MM.1S (cell line): ENCODE measurements around the gene CLPTM1.

Experiments
- DNase-seq: peaks from one replicate; pipeline ENCODE4 v3.0.0-alpha.2; 2015
- H2AFZ ChIP-seq: fragments of 300-600 bp; sonication (generic); 2 replicates; pipeline ENCODE4 v1.6.0; 2016; ENCODE audit warnings: antibody characterized with exemption, low read length
- H3F3A ChIP-seq: fragments of 300-600 bp; sonication (generic); 2 replicates; pipeline ENCODE4 v1.6.1; 2016; ENCODE audit warnings: mild to moderate bottlenecking, antibody characterized with exemption, low read length, moderate library complexity, mixed read lengths; ENCODE audit not compliant: insufficient read depth
- H3K27ac ChIP-seq: fragments of 300-600 bp; sonication (generic); 2 replicates; pipeline ENCODE4 v1.5.1; 2016; ENCODE audit warnings: mild to moderate bottlenecking, low read length
- H3K27me3 ChIP-seq: fragments of 300-600 bp; sonication (generic); replicated peaks from 2 replicates; pipeline ENCODE4 v1.6.0; 2016; ENCODE audit warnings: low read length; ENCODE audit not compliant: insufficient read depth
- H3K36me3 ChIP-seq: fragments of 300-600 bp; sonication (generic); replicated peaks from 2 replicates; pipeline ENCODE4 v1.6.1; 2016; ENCODE audit warnings: mild to moderate bottlenecking, low read length, mixed read lengths; ENCODE audit not compliant: insufficient read depth
- H3K4me1 ChIP-seq: fragments of 300-600 bp; sonication (generic); 2 replicates; pipeline ENCODE4 v1.6.1; 2016; ENCODE audit warnings: low read length, mixed read lengths
- H3K4me2 ChIP-seq: fragments of 300-600 bp; sonication (generic); 2 replicates; pipeline ENCODE4 v1.6.0; 2016; ENCODE audit warnings: low read depth, low read length
- H3K4me3 ChIP-seq: fragments of 300-600 bp; sonication (generic); 2 replicates; pipeline ENCODE4 v1.5.1; 2016; ENCODE audit warnings: low read length, mixed read lengths
- H3K79me2 ChIP-seq: fragments of 300-600 bp; sonication (generic); 2 replicates; pipeline ENCODE4 v1.6.1; 2016; ENCODE audit warnings: mixed run types, low read length, mixed read lengths
- H3K9ac ChIP-seq: fragments of 300-600 bp; sonication (generic); 2 replicates; pipeline ENCODE4 v1.6.1; 2016; ENCODE audit warnings: low read length, mixed read lengths
- H3K9me2 ChIP-seq: fragments of 300-600 bp; sonication (generic); replicated peaks from 2 replicates; pipeline ENCODE4 v1.6.1; 2016; ENCODE audit warnings: mild to moderate bottlenecking, low read length, mixed read lengths; ENCODE audit not compliant: insufficient read depth
- H3K9me3 ChIP-seq: fragments of 300-600 bp; sonication (generic); replicated peaks from 2 replicates; pipeline ENCODE4 v1.6.1; 2016; ENCODE audit warnings: mild to moderate bottlenecking, low read length, mixed read lengths; ENCODE audit not compliant: insufficient read depth
- H4K20me1 ChIP-seq: fragments of 300-600 bp; sonication (generic); 2 replicates; pipeline ENCODE4 v1.6.1; 2016; ENCODE audit warnings: mild to moderate bottlenecking, low read length, moderate library complexity, mixed read lengths; ENCODE audit not compliant: insufficient read depth
- EZH2 ChIP-seq: fragments of 300-600 bp; sonication (generic); optimal IDR thresholded peaks from 2 replicates; pipeline ENCODE3; 2017; ENCODE audit warnings: low read depth, mild to moderate bottlenecking, antibody characterized with exemption, low read length, mixed read lengths
- EZH2phosphoT487 ChIP-seq: fragments of 300-600 bp; sonication (generic); IDR thresholded peaks from 2 replicates; pipeline ENCODE4 v1.6.1; 2018; ENCODE audit warnings: antibody characterized with exemption, low read length
- TF ChIP-seq, protein P1 (sequence below): fragments of 300-600 bp; sonication (generic); IDR thresholded peaks from 2 replicates; pipeline ENCODE4 v1.5.1; 2016; ENCODE audit warnings: antibody characterized with exemption, low read length, mixed read lengths

Gene CLPTM1

GRCh38 chr19:45021971-45022370, 66.8 kb downstream of the CLPTM1 start:
- H3K9me2 ChIP-seq = no peaks in the 10 kb centered on the region
- no peaks in the 10 kb centered on the region for H3K9me3 ChIP-seq
- no peaks in the 10 kb centered on the region for H3K36me3 ChIP-seq
- H3K27ac ChIP-seq = no peak overlapping the region
- no peaks in the 10 kb centered on the region for H4K20me1 ChIP-seq
- no peaks in the 10 kb centered on the region for H3K4me1 ChIP-seq
- H3K79me2 ChIP-seq = no peaks in the 10 kb centered on the region
- no peak overlapping the region for H3K4me2 ChIP-seq
- H3K9ac ChIP-seq = no peak overlapping the region
- H2AFZ ChIP-seq = no peak overlapping the region
- DNase-seq = no peak
- no peak overlapping the region for H3K4me3 ChIP-seq
- no peaks in the 10 kb centered on the region for H3K27me3 ChIP-seq
- TF ChIP-seq, protein P1, sequence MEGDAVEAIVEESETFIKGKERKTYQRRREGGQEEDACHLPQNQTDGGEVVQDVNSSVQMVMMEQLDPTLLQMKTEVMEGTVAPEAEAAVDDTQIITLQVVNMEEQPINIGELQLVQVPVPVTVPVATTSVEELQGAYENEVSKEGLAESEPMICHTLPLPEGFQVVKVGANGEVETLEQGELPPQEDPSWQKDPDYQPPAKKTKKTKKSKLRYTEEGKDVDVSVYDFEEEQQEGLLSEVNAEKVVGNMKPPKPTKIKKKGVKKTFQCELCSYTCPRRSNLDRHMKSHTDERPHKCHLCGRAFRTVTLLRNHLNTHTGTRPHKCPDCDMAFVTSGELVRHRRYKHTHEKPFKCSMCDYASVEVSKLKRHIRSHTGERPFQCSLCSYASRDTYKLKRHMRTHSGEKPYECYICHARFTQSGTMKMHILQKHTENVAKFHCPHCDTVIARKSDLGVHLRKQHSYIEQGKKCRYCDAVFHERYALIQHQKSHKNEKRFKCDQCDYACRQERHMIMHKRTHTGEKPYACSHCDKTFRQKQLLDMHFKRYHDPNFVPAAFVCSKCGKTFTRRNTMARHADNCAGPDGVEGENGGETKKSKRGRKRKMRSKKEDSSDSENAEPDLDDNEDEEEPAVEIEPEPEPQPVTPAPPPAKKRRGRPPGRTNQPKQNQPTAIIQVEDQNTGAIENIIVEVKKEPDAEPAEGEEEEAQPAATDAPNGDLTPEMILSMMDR = no peak
- TF ChIP-seq EZH2phosphoT487 = no peak
- no peak for TF ChIP-seq EZH2
- H3F3A ChIP-seq = peaks cover 7% of the 10 kb centered on the region

- Histone ChIP-seq H3K4me3 (no peak overlapping the region), H2AFZ (no peak overlapping the region), H3K9me2 (no peaks in the 10 kb centered on the region), H3K4me2 (no peak overlapping the region), H3K9me3 (no peaks in the 10 kb centered on the region), H3K36me3 (no peaks in the 10 kb centered on the region), H4K20me1 (no peaks in the 10 kb centered on the region), H3K79me2 (no peaks in the 10 kb centered on the region), H3K27me3 (no peaks in the 10 kb centered on the region), H3F3A (no peaks in the 10 kb centered on the region), H3K4me1 (no peaks in the 10 kb centered on the region), H3K9ac (no peak overlapping the region), H3K27ac (no peak overlapping the region)
- DNase-seq = no peak
- TF ChIP-seq EZH2phosphoT487 (no peak), EZH2 (no peak)
- TF ChIP-seq, protein P1 = no peak
Measured at GRCh38 chr19:45023048-45023447, 67.9 kb downstream of the CLPTM1 start.

GRCh38 chr19:45025264-45025663, 70.1 kb downstream of the CLPTM1 start:
- H4K20me1 ChIP-seq = no peaks in the 10 kb centered on the region
- no peak overlapping the region for H3K27ac ChIP-seq
- no peak overlapping the region for H3K9ac ChIP-seq
- no peaks in the 10 kb centered on the region for H3K79me2 ChIP-seq
- H3K9me2 ChIP-seq = no peaks in the 10 kb centered on the region
- no peaks in the 10 kb centered on the region for H3K4me1 ChIP-seq
- no peak for DNase-seq
- no peak for TF ChIP-seq EZH2phosphoT487
- no peak for TF ChIP-seq EZH2
- TF ChIP-seq, protein P1 = no peak
- H3F3A ChIP-seq = no peaks in the 10 kb centered on the region
- no peaks in the 10 kb centered on the region for H3K27me3 ChIP-seq
- peaks cover 7% of the 10 kb centered on the region; the same call in 1 of the 2 replicates for H3K36me3 ChIP-seq
- no peak overlapping the region for H3K4me3 ChIP-seq
- no peak overlapping the region for H3K4me2 ChIP-seq
- H3K9me3 ChIP-seq = no peaks in the 10 kb centered on the region
- H2AFZ ChIP-seq = no peak overlapping the region
